ENCODE results near the gene ACACB. TPM values are rescaled to one million over a fixed set of nuclear protein-coding genes. Genes with fewer than 3 reads are reported as not detected.
"Not testable (repeated sequence)": the region's sequence is repeated elsewhere in the genome, so short reads cannot be mapped to it uniquely, and the experiment has no call there.

Gene ACACB
- total RNA-seq, 1 donor from 2014 or later: 140 TPM

DNA sequence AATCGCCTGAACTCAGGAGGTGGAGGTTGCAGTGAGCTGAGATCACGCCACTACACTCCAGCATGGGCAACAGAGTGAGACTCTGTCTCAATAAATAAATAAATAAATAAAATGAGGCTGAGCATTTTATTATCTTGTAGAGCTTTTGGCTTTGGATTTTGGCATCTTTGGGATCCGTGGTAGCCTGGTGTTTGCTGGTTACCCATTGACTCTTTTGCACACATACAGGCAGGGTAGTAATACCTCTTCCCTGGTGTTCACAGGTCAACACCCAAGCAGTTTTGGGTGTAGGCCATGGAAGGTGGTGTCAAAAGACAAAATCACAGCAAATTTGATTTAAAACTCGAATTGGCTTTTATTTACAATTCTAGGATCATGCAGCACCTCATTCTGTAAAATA, 27.8 kb downstream of the ACACB start:
- no peaks in the 10 kb centered on the region for H3K4me1 ChIP-seq
- intact Hi-C loops (cut with DNase I): no loop called here
- no peak for DNase-seq (ENCODE audit: low spot score in 2 of 2)
- H3K36me3 ChIP-seq: peaks cover 0 to 15% of the 10 kb centered on the region in 2 donors
- TF ChIP-seq, protein P1, sequence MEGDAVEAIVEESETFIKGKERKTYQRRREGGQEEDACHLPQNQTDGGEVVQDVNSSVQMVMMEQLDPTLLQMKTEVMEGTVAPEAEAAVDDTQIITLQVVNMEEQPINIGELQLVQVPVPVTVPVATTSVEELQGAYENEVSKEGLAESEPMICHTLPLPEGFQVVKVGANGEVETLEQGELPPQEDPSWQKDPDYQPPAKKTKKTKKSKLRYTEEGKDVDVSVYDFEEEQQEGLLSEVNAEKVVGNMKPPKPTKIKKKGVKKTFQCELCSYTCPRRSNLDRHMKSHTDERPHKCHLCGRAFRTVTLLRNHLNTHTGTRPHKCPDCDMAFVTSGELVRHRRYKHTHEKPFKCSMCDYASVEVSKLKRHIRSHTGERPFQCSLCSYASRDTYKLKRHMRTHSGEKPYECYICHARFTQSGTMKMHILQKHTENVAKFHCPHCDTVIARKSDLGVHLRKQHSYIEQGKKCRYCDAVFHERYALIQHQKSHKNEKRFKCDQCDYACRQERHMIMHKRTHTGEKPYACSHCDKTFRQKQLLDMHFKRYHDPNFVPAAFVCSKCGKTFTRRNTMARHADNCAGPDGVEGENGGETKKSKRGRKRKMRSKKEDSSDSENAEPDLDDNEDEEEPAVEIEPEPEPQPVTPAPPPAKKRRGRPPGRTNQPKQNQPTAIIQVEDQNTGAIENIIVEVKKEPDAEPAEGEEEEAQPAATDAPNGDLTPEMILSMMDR (IDR thresholded peaks at IDR 0.05): no peak
- no peak overlapping the region for H3K27ac ChIP-seq
- no peaks in the 10 kb centered on the region for H3K9me3 ChIP-seq
- no peaks in the 10 kb centered on the region for H3K27me3 ChIP-seq
- H3K4me3 ChIP-seq: no peak overlapping the region

DNA sequence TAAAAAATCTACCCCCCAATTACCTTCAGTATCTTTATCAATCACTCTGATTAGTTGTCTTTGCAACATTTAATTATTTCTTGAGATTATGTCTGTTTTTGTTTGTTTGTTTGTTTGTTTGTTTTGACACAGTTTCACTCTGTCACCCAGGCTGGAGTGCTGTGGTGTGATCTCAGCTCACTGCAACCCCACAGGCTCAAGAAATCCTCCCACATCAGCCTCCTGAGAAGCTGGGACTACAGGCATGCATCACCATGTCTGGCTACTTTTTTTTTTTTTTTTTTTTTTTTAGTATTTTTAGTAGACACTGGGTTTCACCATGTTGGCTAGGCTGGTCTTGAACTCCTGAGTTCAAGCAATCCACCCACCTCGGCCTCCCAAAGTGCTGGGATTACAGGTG, 30.7 kb downstream of the ACACB start:
- H3K27ac ChIP-seq; H3K4me1 ChIP-seq; DNase-seq (ENCODE audit: low spot score in 2 of 2): not testable (repeated sequence)

DNA sequence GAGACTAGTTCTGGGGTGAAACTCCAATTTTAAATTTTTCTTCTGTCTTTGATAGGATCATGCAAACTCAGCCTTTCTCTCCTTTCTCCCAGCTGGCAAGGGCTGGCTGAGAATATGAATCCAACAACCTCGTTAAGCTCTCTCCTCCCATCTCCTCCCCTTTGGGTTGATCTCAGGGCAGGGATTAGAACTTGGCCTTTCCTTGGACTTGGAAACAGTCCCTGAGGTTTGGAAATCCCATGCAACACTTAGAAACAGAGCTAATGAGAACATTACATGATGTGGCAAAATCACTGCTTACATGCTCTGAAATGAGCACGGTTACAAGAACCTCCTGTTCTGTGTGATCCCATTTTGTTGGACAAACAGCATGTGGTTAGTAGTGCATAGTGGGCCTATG, 31.6 kb downstream of the ACACB start:
- TF ChIP-seq, protein P1 (IDR thresholded peaks at IDR 0.05): no peak
- intact Hi-C loops (cut with DNase I): no loop called here
- Histone ChIP-seq H3K4me1 (no peaks in the 10 kb centered on the region), H3K27me3 (no peaks in the 10 kb centered on the region), H3K4me3 (no peak overlapping the region), H3K27ac (peak overlapping the region in 1 of 2 donors; percentile 37), H3K36me3 (peaks cover 0 to 1% of the 10 kb centered on the region in 2 donors), H3K9me3 (no peaks in the 10 kb centered on the region)
- peak in 1 of 2 donors; percentile 72 for DNase-seq (ENCODE audit: low spot score in 2 of 2)

More for the DNA sequence above, 30.7 kb downstream of the ACACB start:
- H3K36me3 ChIP-seq; intact Hi-C loops (cut with DNase I); H3K27me3 ChIP-seq; H3K9me3 ChIP-seq; H3K4me3 ChIP-seq: not testable (repeated sequence)

DNA sequence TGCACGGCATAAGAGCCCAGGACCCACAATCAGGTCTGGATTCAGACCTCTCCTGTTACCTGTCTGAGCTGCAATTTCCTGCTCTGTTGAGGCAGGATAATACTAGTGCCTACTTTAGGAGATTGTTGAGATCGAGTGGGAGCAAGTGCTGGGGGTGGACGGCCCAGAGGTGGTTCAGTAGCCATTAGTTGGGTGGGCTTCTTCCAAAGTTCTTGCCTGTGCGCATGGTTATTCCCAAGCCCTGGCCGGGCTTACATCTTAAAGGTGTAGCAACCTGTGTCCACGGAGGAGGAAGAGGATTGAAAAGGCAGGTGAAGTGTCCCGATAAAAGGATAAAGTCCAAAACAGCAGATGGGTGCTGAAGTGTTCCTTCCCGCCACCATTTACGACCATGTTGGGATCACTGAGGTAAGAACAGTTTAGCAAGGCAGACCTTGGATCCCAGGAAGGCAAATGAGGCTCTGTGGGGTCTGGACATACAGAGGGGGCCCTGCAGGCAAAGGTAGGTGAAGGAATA, 33.8 kb downstream of the ACACB start:
- no peaks in the 10 kb centered on the region for H3K4me1 ChIP-seq
- peak in 1 of 2 donors; percentile 37 for DNase-seq (ENCODE audit: low spot score in 2 of 2)

DNA sequence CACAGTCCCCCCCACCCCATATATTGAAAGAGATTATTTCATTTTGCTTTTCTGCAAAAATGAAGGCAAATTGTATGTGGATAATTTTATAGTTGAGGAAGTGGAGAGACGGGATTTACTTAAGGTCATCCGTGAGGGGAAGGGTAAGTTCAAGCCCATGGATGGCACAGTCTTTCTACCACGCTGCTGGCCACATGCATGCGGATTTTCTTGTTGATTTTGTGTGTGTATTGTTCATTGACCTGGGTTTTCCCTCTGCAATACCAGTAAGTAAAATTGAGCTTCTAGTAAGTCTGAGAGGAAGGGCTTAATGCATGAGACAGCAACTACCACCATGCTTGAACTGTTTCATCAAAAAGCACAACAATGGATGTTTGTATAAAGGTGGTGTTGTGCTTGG, 35.1 kb downstream of the ACACB start:
- TF ChIP-seq, protein P1 (IDR thresholded peaks at IDR 0.05): no peak
- intact Hi-C loops (cut with DNase I): loop anchor here (5.0 to 10.0 kb wide), 2 partner anchors 323 to 589 kb away; partner anchors contain the start of genes ISCU, KCTD10, SART3 and UBE3B
- Histone ChIP-seq H3K27me3 (no peaks in the 10 kb centered on the region), H3K9me3 (no peaks in the 10 kb centered on the region), H3K4me1 (no peaks in the 10 kb centered on the region), H3K27ac (no peak overlapping the region), H3K4me3 (no peak overlapping the region), H3K36me3 (no peaks in the 10 kb centered on the region)
- no peak for DNase-seq (ENCODE audit: low spot score in 2 of 2)

More for the DNA sequence above, 33.8 kb downstream of the ACACB start:
- Histone ChIP-seq H3K27me3 (no peaks in the 10 kb centered on the region), H3K27ac (no peak overlapping the region), H3K36me3 (no peaks in the 10 kb centered on the region), H3K4me3 (no peak overlapping the region), H3K9me3 (no peaks in the 10 kb centered on the region)
- TF ChIP-seq, protein P1 (IDR thresholded peaks at IDR 0.05): no peak
- intact Hi-C loops (cut with DNase I): loop anchor here (5.0 to 10.0 kb wide), 2 partner anchors 325 to 588 kb away; partner anchors contain the start of genes ISCU, KCTD10, SART3 and UBE3B

DNA sequence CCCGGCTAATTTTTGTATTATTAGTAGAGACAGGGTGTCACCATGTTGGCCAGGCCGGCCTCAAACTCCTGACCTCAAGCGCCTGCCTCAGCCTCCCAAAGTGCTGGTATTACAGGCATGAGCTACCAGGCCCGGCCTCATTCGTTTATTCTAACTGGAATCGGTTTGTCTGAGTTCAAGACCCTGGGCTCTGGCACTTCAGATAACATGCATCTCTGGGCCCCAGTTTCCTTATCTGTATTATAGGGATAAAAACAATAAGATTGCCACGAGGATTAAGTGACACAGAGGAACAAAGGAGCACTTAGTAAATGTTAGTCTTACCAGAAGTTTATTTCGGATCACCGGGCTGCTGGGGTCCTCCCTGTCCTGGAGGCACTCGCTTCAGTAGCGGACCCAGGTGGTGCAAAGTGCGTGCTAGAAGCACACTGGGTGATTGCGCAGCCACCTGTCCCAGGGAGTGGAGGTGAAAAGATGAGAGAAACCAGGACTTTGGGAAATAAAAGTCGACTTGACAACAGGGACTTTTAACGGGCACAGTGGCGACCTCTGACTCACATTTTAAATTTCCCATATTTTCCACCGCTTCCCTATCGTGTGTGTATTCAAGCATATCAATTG, 37.5 kb downstream of the ACACB start:
- DNase-seq (ENCODE audit: low spot score in 2 of 2): peak in 1 of 2 donors; percentile 61
- TF ChIP-seq, protein P1 (IDR thresholded peaks at IDR 0.05): no peak
- Histone ChIP-seq H3K27me3 (no peaks in the 10 kb centered on the region), H3K4me1 (peaks cover 0 to 4% of the 10 kb centered on the region in 2 donors), H3K27ac (peak overlapping the region; percentile 77 to 86), H3K4me3 (peak overlapping the region; percentile 76 to 94), H3K9me3 (no peaks in the 10 kb centered on the region), H3K36me3 (no peaks in the 10 kb centered on the region)
- intact Hi-C loops (cut with DNase I): loop anchor here (1.0 to 10.0 kb wide), 3 partner anchors 43 to 592 kb away; partner anchors contain the start of genes ISCU, KCTD10, SART3 and UBE3B

All from ascending aorta (tissue), 2 donors.